Keratinocyte (primary cell): ENCODE data around the gene REXO2. TPM values are rescaled to one million over a fixed set of nuclear protein-coding genes. Genes with fewer than 3 reads are reported as not detected.

ENCODE experiments used
- DNase-seq: peaks from one replicate; pipeline ENCODE4 v3.0.0-alpha.2; 2011; ENCODE audit warnings: low read depth, missing footprints, low spot score
- FAIRE-seq: peaks from 2 replicates; lab custom pipeline; 2011; peaks lifted over from hg19 to GRCh38; lab: Jason Lieb, UNC
- H2AFZ ChIP-seq: 2 replicates; pipeline ENCODE4 v1.6.0; 2012; ENCODE audit warnings: low read length, control low read depth, inconsistent platforms; ENCODE audit not compliant: control insufficient read depth
- H3K27ac ChIP-seq: 2 replicates; pipeline ENCODE4 v1.5.1; 2011; ENCODE audit warnings: low read length; ENCODE audit not compliant: control insufficient read depth, insufficient read depth
- H3K27me3 ChIP-seq: 3 replicates; pipeline ENCODE4 v1.6.0; 2011; ENCODE audit warnings: low read length; ENCODE audit not compliant: control insufficient read depth, insufficient read depth; ENCODE audit errors: extremely low read depth
- H3K36me3 ChIP-seq, 2 experiments: 2 replicates in 1 of 2; 3 replicates in 1 of 2; pipeline ENCODE4 v1.5.1; 2011; ENCODE audit warnings: low read length in 2 of 2, mild to moderate bottlenecking in 1 of 2; ENCODE audit not compliant: control insufficient read depth in 2 of 2, insufficient read depth in 2 of 2; ENCODE audit errors: extremely low read depth in 1 of 2
- H3K4me1 ChIP-seq: 3 replicates; pipeline ENCODE4 v1.5.1; 2011; ENCODE audit warnings: low read length; ENCODE audit not compliant: control insufficient read depth, insufficient read depth; ENCODE audit errors: extremely low read depth
- H3K4me2 ChIP-seq: 3 replicates; pipeline ENCODE4 v1.6.0; 2011; ENCODE audit warnings: low read depth, low read length; ENCODE audit not compliant: control insufficient read depth, insufficient read depth; ENCODE audit errors: extremely low read depth
- H3K4me3 ChIP-seq, 3 experiments: fragments of 200-600 bp in 1 of 3; sonication (generic) in 1 of 3; 2 replicates in 2 of 3; 3 replicates in 1 of 3; pipeline ENCODE4 v1.5.1; 2011 to 2016; ENCODE audit warnings: low read length in 3 of 3, mild to moderate bottlenecking in 3 of 3, control low read depth in 2 of 3, inconsistent platforms in 1 of 3, low read depth in 1 of 3, mixed read lengths in 1 of 3, mixed run types in 1 of 3, moderate library complexity in 1 of 3; ENCODE audit not compliant: control insufficient read depth in 2 of 3, insufficient read depth in 2 of 3; ENCODE audit errors: extremely low read depth in 1 of 3
- H3K79me2 ChIP-seq: 2 replicates; pipeline ENCODE4 v1.6.0; 2012; ENCODE audit warnings: low read length; ENCODE audit not compliant: control insufficient read depth, insufficient read depth
- H3K9ac ChIP-seq: 3 replicates; pipeline ENCODE4 v1.6.0; 2011; ENCODE audit warnings: low read length; ENCODE audit not compliant: control insufficient read depth, insufficient read depth; ENCODE audit errors: extremely low read depth
- H3K9me1 ChIP-seq: 3 replicates; pipeline ENCODE4 v1.6.0; 2011; ENCODE audit warnings: low read length; ENCODE audit not compliant: control insufficient read depth, insufficient read depth; ENCODE audit errors: extremely low read depth
- H3K9me3 ChIP-seq: 2 replicates; pipeline ENCODE4 v1.5.1; 2012; ENCODE audit warnings: low read depth, low read length; ENCODE audit not compliant: control insufficient read depth
- H4K20me1 ChIP-seq: 3 replicates; pipeline ENCODE4 v1.6.0; 2011; ENCODE audit warnings: low read length; ENCODE audit not compliant: control insufficient read depth, insufficient read depth; ENCODE audit errors: extremely low read depth
- EZH2 ChIP-seq: IDR thresholded peaks from one replicate; pipeline ENCODE4 v1.6.1; 2012; ENCODE audit warnings: inconsistent platforms, mild to moderate bottlenecking, low read length, moderate library complexity
- dilution Hi-C: fragments of 300-500 bp; cut with MboI; formaldehyde crosslinking; loops from one replicate; pipeline ENCODE4 v1.7.0; 2020; ENCODE audit warnings: low sequenced_read_pairs; ENCODE audit not compliant: extremely low pct_ligation_motif_present
- polyA plus RNA-seq, 5 experiments: library from polyadenylated mRNA; depleted of rRNA in 3 of 5; stranded (reverse) in 3 of 5; stranded (forward) in 1 of 5; unstranded in 1 of 5; fragments of >200 nt; gene quantifications; 1 replicate in 1 of 5; 2 replicates in 3 of 5; 3 replicates in 1 of 5; pipeline versions ENCODE4 v1.2.1 to v1.2.3, GENCODE V29; 2011 to 2012; ENCODE audit warnings: missing spikeins in 2 of 5, low read depth in 1 of 5, low replicate concordance in 1 of 5
- TF ChIP-seq, protein P1 (sequence below), 3 experiments: IDR thresholded peaks in 1 of 3; conservative IDR thresholded peaks in 1 of 3; optimal IDR thresholded peaks in 1 of 3; 2 replicates in 2 of 3; 3 replicates in 1 of 3; pipeline versions ENCODE3 to v1.5.1; 2011; ENCODE audit warnings: low read length in 3 of 3, mild to moderate bottlenecking in 3 of 3, moderate library complexity in 2 of 3, control low read depth in 1 of 3, inconsistent platforms in 1 of 3; ENCODE audit not compliant: insufficient read depth in 2 of 3; ENCODE audit errors: extremely low read depth in 1 of 3

REXO2 gene
- polyA plus RNA-seq, 1 donor (not counting 4 experiments of a cell fraction or from before 2014, with no cell fraction given) = 381 TPM

GRCh38 chr11:114395736-114396135 lies 43.5 kb upstream of the REXO2 start:
- H3K9me1 ChIP-seq = no peaks in the 10 kb centered on the region
- no peak overlapping the region for H3K27ac ChIP-seq
- TF ChIP-seq EZH2 = no peak
- TF ChIP-seq, protein P1, sequence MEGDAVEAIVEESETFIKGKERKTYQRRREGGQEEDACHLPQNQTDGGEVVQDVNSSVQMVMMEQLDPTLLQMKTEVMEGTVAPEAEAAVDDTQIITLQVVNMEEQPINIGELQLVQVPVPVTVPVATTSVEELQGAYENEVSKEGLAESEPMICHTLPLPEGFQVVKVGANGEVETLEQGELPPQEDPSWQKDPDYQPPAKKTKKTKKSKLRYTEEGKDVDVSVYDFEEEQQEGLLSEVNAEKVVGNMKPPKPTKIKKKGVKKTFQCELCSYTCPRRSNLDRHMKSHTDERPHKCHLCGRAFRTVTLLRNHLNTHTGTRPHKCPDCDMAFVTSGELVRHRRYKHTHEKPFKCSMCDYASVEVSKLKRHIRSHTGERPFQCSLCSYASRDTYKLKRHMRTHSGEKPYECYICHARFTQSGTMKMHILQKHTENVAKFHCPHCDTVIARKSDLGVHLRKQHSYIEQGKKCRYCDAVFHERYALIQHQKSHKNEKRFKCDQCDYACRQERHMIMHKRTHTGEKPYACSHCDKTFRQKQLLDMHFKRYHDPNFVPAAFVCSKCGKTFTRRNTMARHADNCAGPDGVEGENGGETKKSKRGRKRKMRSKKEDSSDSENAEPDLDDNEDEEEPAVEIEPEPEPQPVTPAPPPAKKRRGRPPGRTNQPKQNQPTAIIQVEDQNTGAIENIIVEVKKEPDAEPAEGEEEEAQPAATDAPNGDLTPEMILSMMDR (optimal IDR thresholded peaks at IDR 0.05 in 1 of 3, IDR thresholded peaks at IDR 0.05 in 1 of 3, conservative IDR thresholded peaks at IDR 0.05 in 1 of 3; ENCODE audit: extremely low read depth in 1 of 3, insufficient read depth in 2 of 3, low read length in 3 of 3) = peak; percentile 45 to 68 (median 63)
- no peaks in the 10 kb centered on the region for H3K27me3 ChIP-seq
- H3K36me3 ChIP-seq = no peaks in the 10 kb centered on the region
- no peak overlapping the region for H3K4me3 ChIP-seq
- no peaks in the 10 kb centered on the region for H3K9me3 ChIP-seq
- H3K4me1 ChIP-seq = peaks cover 21% of the 10 kb centered on the region
- DNase-seq (no peak), FAIRE-seq (peak; percentile 81)
- H2AFZ ChIP-seq = no peak overlapping the region
- H3K79me2 ChIP-seq = peaks cover 15% of the 10 kb centered on the region
- no peaks in the 10 kb centered on the region for H4K20me1 ChIP-seq
- no peak overlapping the region for H3K9ac ChIP-seq
- dilution Hi-C loops = no loop called here
- H3K4me2 ChIP-seq = no peak overlapping the region

DNA sequence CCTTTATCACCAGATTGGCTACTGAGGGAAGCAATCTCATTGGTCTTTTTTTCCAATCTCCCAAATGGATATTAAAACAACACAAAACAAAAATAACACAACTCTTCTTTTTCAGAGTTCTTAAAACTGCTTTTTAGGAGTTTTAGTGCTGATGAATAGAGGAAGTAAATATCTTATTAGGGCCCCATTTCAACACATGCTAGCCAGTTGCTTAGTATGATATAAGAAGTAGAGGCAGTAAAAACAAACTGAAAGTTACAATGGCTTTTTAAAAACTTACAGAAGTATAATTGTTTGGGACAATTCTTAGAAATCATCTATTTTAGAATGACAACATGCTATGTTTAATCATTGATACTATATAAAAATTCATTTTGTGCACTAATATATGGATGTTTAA lies 42.4 kb upstream of the REXO2 start:
- Histone ChIP-seq H3K9ac (no peak overlapping the region), H3K79me2 (peaks cover 27% of the 10 kb centered on the region), H3K4me2 (no peak overlapping the region), H3K9me3 (no peaks in the 10 kb centered on the region), H4K20me1 (no peaks in the 10 kb centered on the region), H3K4me3 (no peak overlapping the region), H3K27me3 (no peaks in the 10 kb centered on the region), H3K36me3 (no peaks in the 10 kb centered on the region), H3K4me1 (peaks cover 21% of the 10 kb centered on the region), H3K27ac (no peak overlapping the region), H2AFZ (no peak overlapping the region), H3K9me1 (no peaks in the 10 kb centered on the region)
- no peak for DNase-seq
- no peak for FAIRE-seq
- no peak for TF ChIP-seq EZH2
- TF ChIP-seq, protein P1 (optimal IDR thresholded peaks at IDR 0.05 in 1 of 3, IDR thresholded peaks at IDR 0.05 in 1 of 3, conservative IDR thresholded peaks at IDR 0.05 in 1 of 3; ENCODE audit: extremely low read depth in 1 of 3, insufficient read depth in 2 of 3, low read length in 3 of 3) = no peak
- dilution Hi-C loops = no loop called here
